Measurements from ENCODE around the gene CATSPERZ. TPM values are rescaled to one million over a fixed set of nuclear protein-coding genes. Genes with fewer than 3 reads are reported as not detected.

Gene CATSPERZ
- total and polyA plus RNA-seq, 2 experiments from 2014 or later, result 0.46 TPM; not detected in 1

- H3K36me3 ChIP-seq (replicated peaks; ENCODE audit: insufficient read depth, low read depth), result no peaks in the 10 kb centered on the region
- no peaks in the 10 kb centered on the region for H3K79me2 ChIP-seq
- no peaks in the 10 kb centered on the region for H3K27me3 ChIP-seq
- H4K20me1 ChIP-seq (ENCODE audit: insufficient read depth, poor library complexity, severe bottlenecking), result no peaks in the 10 kb centered on the region
- no peak overlapping the region for H3K27ac ChIP-seq
- H3K4me2 ChIP-seq, result no peak overlapping the region
- peak; percentile 3 for DNase-seq (ENCODE audit: low spot score)
- H2AFZ ChIP-seq, result no peak overlapping the region
- no peaks in the 10 kb centered on the region for H3K9me3 ChIP-seq (ENCODE audit: low read depth)
- no peak for TF ChIP-seq CTCF (IDR thresholded peaks at IDR 0.05; ENCODE audit: poor library complexity)
- TF ChIP-seq EZH2phosphoT487 (IDR thresholded peaks at IDR 0.05; ENCODE audit: low read depth, severe bottlenecking, unreplicated experiment), result no peak
- TF ChIP-seq EZH2 (IDR thresholded peaks at IDR 0.05; ENCODE audit: borderline replicate concordance), result no peak
- peaks cover 8% of the 10 kb centered on the region for H3K4me1 ChIP-seq (ENCODE audit: insufficient read depth)
- WGBS (ENCODE audit: low lambda C conversion rate, missing lambda C conversion rate), result 87% methylated on average over 18 of the region's 18 CpGs
- H3K4me3 ChIP-seq, result no peak overlapping the region
- H3K9me2 ChIP-seq (replicated peaks; ENCODE audit: insufficient read depth), result no peaks in the 10 kb centered on the region
Measured at GRCh38 chr11:64351136-64351631, 51.0 kb downstream of the CATSPERZ start.

- TF ChIP-seq CTCF (IDR thresholded peaks at IDR 0.05; ENCODE audit: poor library complexity), result no peak
- no peak for TF ChIP-seq EZH2phosphoT487 (IDR thresholded peaks at IDR 0.05; ENCODE audit: low read depth, severe bottlenecking, unreplicated experiment)
- no peak for TF ChIP-seq EZH2 (IDR thresholded peaks at IDR 0.05; ENCODE audit: borderline replicate concordance)
Measured at GRCh38 chr11:64352099-64352994, 52.2 kb downstream of the CATSPERZ start.

GRCh38 chr11:64352995-64353714 lies 53.0 kb downstream of the CATSPERZ start:
- no peak for TF ChIP-seq EZH2 (IDR thresholded peaks at IDR 0.05; ENCODE audit: borderline replicate concordance)
- no peaks in the 10 kb centered on the region for H4K20me1 ChIP-seq (ENCODE audit: insufficient read depth, poor library complexity, severe bottlenecking)
- no peak overlapping the region for H3K4me2 ChIP-seq
- peaks cover 23% of the 10 kb centered on the region for H3K4me1 ChIP-seq (ENCODE audit: insufficient read depth)
- H3K4me3 ChIP-seq, result no peak overlapping the region
- no peak overlapping the region for H2AFZ ChIP-seq
- H3K27me3 ChIP-seq, result no peaks in the 10 kb centered on the region
- WGBS (ENCODE audit: low lambda C conversion rate, missing lambda C conversion rate), result 92% methylated on average over 34 of the region's 34 CpGs
- H3K9me3 ChIP-seq (ENCODE audit: low read depth), result no peaks in the 10 kb centered on the region
- H3K9me2 ChIP-seq (replicated peaks; ENCODE audit: insufficient read depth), result no peaks in the 10 kb centered on the region
- no peaks in the 10 kb centered on the region for H3K79me2 ChIP-seq
- peak; percentile 4 for DNase-seq (ENCODE audit: low spot score)
- H3K27ac ChIP-seq, result no peak overlapping the region
- H3K36me3 ChIP-seq (replicated peaks; ENCODE audit: insufficient read depth, low read depth), result no peaks in the 10 kb centered on the region

More at GRCh38 chr11:64352099-64352994, 52.2 kb downstream of the CATSPERZ start:
- Histone ChIP-seq H3K27ac (no peak overlapping the region), H3K4me3 (no peak overlapping the region), H3K9me2 (replicated peaks; ENCODE audit: insufficient read depth) (no peaks in the 10 kb centered on the region), H3K9me3 (ENCODE audit: low read depth) (no peaks in the 10 kb centered on the region), H2AFZ (no peak overlapping the region), H3K79me2 (no peaks in the 10 kb centered on the region), H4K20me1 (ENCODE audit: insufficient read depth, poor library complexity, severe bottlenecking) (no peaks in the 10 kb centered on the region), H3K36me3 (replicated peaks; ENCODE audit: insufficient read depth, low read depth) (no peaks in the 10 kb centered on the region), H3K4me1 (ENCODE audit: insufficient read depth) (peaks cover 15% of the 10 kb centered on the region), H3K27me3 (no peaks in the 10 kb centered on the region), H3K4me2 (no peak overlapping the region)
- WGBS (ENCODE audit: low lambda C conversion rate, missing lambda C conversion rate), result 97% methylated on average over 32 of the region's 33 CpGs
- peak; percentile 6 for DNase-seq (ENCODE audit: low spot score)

Measured in hepatocyte (in vitro differentiated cells).